Measurements from ENCODE around the gene C8A.

C8A gene

DNA sequence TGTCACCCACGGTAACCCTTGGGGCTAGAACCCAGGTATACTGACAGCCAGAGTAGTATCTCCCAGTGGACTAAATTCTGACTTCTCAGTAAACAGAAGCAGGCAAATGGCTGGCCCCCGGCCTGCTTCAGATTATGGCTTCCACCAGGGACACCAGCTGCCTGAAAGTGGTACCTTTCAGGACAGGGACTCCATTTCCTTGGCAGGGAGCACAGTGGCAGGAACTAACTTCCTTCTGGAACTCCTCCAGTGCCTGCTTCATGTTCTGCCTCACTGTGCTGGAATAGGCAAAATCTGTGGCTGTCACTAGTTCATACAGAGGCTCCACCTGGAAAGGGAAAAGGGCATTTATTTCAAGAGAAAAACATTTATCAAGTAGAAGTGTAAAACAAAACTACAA lies 78.6 kb downstream of the C8A start:
- H3K27me3 ChIP-seq (ENCODE audit: control insufficient read depth in 3 of 3, insufficient read depth in 3 of 3, low read depth in 1 of 3, low read length in 3 of 3): peaks cover 0 to 9% (median 0%) of the 10 kb centered on the region in 3 experiments
- whole genome bisulfite sequencing, 2 donors (ENCODE audit: extremely low coverage in 2 of 2, insufficient read length in 2 of 2, insufficient replicate concordance in 1 of 2): no CpG with 5 or more reads among the region's 2 CpGs

DNA sequence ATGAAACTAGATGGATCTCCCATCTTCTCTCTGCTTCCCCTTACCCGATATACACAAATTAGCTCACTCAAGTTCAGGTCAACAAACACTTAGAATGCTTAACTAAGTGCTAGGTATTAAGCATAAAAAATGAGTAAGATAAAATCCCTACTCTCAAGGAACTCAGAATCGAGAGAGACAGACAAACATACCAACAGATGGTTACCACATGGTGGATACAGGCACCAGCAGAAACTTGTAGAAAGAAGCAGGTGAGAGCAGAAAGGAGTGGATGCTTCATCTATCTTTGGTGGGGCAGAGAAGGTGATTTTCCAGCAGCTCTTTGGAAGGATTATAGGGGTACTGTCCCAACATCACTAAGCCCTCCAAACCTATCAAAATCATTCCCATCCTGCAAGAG lies 79.0 kb downstream of the C8A start:
- H3K79me1 ChIP-seq (ENCODE audit: low read depth, low read length): no peaks in the 10 kb centered on the region
- no peak overlapping the region for H3K27ac ChIP-seq (replicated peaks; ENCODE audit: low read length)
- no peak overlapping the region for H3K23ac ChIP-seq (ENCODE audit: low read depth, low read length, poor library complexity)
- no peak for DNase-seq (ENCODE audit: low spot score)
- no peak overlapping the region for H3K4me2 ChIP-seq (ENCODE audit: insufficient read depth, low read length, poor library complexity, severe bottlenecking)
- H3K9me3 ChIP-seq (replicated peaks in 1 of 2; ENCODE audit: control insufficient read depth in 2 of 2, insufficient read depth in 1 of 2, low read depth in 1 of 2, low read length in 2 of 2): no peaks in the 10 kb centered on the region
- H3K14ac ChIP-seq (ENCODE audit: low read length): no peak overlapping the region
- no CpG with 5 or more reads among the region's 2 CpGs for WGBS, 2 donors (ENCODE audit: extremely low coverage in 2 of 2, insufficient read length in 2 of 2, insufficient replicate concordance in 1 of 2)
- H4K8ac ChIP-seq (ENCODE audit: low read depth, low read length): no peak overlapping the region
- H2AK5ac ChIP-seq (ENCODE audit: low read depth, low read length): no peak overlapping the region
- H3K27me3 ChIP-seq (ENCODE audit: control insufficient read depth in 3 of 3, insufficient read depth in 3 of 3, low read depth in 1 of 3, low read length in 3 of 3): peaks cover 0 to 9% (median 0%) of the 10 kb centered on the region in 3 experiments
- H3K18ac ChIP-seq (ENCODE audit: low read length): no peak overlapping the region
- H4K91ac ChIP-seq (ENCODE audit: low read depth, low read length, poor library complexity): no peak overlapping the region
- H2BK15ac ChIP-seq (ENCODE audit: low read length): no peak overlapping the region
- H2AFZ ChIP-seq (ENCODE audit: low read length): no peak overlapping the region
- H3K4me1 ChIP-seq (ENCODE audit: control insufficient read depth in 2 of 2, insufficient read depth in 1 of 2, low read depth in 1 of 2, low read length in 2 of 2): peaks cover 0 to 14% of the 10 kb centered on the region in 2 donors
- H2BK120ac ChIP-seq (ENCODE audit: low read depth, low read length): no peak overlapping the region
- H3K4ac ChIP-seq (ENCODE audit: low read length): no peak overlapping the region
- no peak overlapping the region for H3K4me3 ChIP-seq (ENCODE audit: low read length in 2 of 2)
- H3K9ac ChIP-seq (ENCODE audit: low read depth, low read length, poor library complexity): no peak overlapping the region
- no peak overlapping the region for H2BK5ac ChIP-seq (ENCODE audit: low read length)
- no peaks in the 10 kb centered on the region for H3K36me3 ChIP-seq (replicated peaks in 1 of 2; ENCODE audit: control insufficient read depth in 2 of 2, insufficient read depth in 2 of 2, low read length in 2 of 2)
- H2BK12ac ChIP-seq (ENCODE audit: low read length): no peak overlapping the region

More for the DNA sequence above, 78.6 kb downstream of the C8A start:
- Histone ChIP-seq H3K4me2 (ENCODE audit: insufficient read depth, low read length, poor library complexity, severe bottlenecking) (no peak overlapping the region), H3K9ac (ENCODE audit: low read depth, low read length, poor library complexity) (no peak overlapping the region), H3K18ac (ENCODE audit: low read length) (no peak overlapping the region), H3K9me3 (replicated peaks in 1 of 2; ENCODE audit: control insufficient read depth in 2 of 2, insufficient read depth in 1 of 2, low read depth in 1 of 2, low read length in 2 of 2) (no peaks in the 10 kb centered on the region), H3K27ac (replicated peaks; ENCODE audit: low read length) (no peak overlapping the region), H4K91ac (ENCODE audit: low read depth, low read length, poor library complexity) (no peak overlapping the region), H2BK15ac (ENCODE audit: low read length) (no peak overlapping the region), H3K23ac (ENCODE audit: low read depth, low read length, poor library complexity) (no peak overlapping the region), H2AK5ac (ENCODE audit: low read depth, low read length) (no peak overlapping the region), H3K36me3 (replicated peaks in 1 of 2; ENCODE audit: control insufficient read depth in 2 of 2, insufficient read depth in 2 of 2, low read length in 2 of 2) (no peaks in the 10 kb centered on the region), H4K8ac (ENCODE audit: low read depth, low read length) (no peak overlapping the region), H2AFZ (ENCODE audit: low read length) (no peak overlapping the region), H2BK120ac (ENCODE audit: low read depth, low read length) (no peak overlapping the region), H2BK12ac (ENCODE audit: low read length) (no peak overlapping the region), H3K4ac (ENCODE audit: low read length) (no peak overlapping the region), H3K4me3 (ENCODE audit: low read length in 2 of 2) (no peak overlapping the region), H2BK5ac (ENCODE audit: low read length) (no peak overlapping the region), H3K4me1 (ENCODE audit: control insufficient read depth in 2 of 2, insufficient read depth in 1 of 2, low read depth in 1 of 2, low read length in 2 of 2) (peaks cover 0 to 14% of the 10 kb centered on the region in 2 donors), H3K14ac (ENCODE audit: low read length) (no peak overlapping the region), H3K79me1 (ENCODE audit: low read depth, low read length) (no peaks in the 10 kb centered on the region)
- DNase-seq (ENCODE audit: low spot score): no peak

DNA sequence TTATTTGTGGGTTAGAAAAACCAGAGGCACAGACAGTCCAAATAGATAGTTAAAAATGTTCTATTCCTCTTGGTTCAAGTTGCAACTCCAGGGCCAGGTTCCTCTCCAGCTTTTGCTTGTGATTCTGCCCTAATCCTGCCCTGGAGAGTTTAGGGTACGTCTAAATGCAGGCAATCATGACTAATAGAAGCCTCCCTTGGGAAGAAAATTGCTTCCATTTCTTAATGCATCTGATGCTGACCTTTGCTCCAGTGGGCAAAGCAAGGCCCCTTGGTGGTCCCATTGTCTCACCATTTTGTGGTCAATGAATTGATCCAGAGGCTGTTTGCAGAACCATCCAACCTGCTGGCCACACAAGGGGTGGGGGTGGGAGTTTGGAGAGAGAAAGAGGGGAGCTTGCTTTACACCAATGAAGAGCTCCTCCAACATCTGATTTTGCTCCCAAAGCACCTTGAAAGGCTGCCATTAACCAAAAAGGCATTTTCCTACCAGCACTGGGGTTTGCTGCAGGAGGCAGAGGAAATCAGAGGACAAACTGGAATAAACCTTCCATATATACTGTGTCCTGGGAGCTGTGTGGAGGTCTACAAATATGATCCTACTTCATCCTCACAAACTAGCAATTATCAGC lies 79.9 kb downstream of the C8A start:
- no peaks in the 10 kb centered on the region for H3K9me3 ChIP-seq (replicated peaks in 1 of 2; ENCODE audit: control insufficient read depth in 2 of 2, insufficient read depth in 1 of 2, low read depth in 1 of 2, low read length in 2 of 2)
- no peak overlapping the region for H4K91ac ChIP-seq (ENCODE audit: low read depth, low read length, poor library complexity)
- peak overlapping the region; percentile 34 for H3K18ac ChIP-seq (ENCODE audit: low read length)
- no peak overlapping the region for H2BK12ac ChIP-seq (ENCODE audit: low read length)
- no peak overlapping the region for H3K4ac ChIP-seq (ENCODE audit: low read length)
- H3K4me2 ChIP-seq (ENCODE audit: insufficient read depth, low read length, poor library complexity, severe bottlenecking): no peak overlapping the region
- H2AK5ac ChIP-seq (ENCODE audit: low read depth, low read length): no peak overlapping the region
- no peak overlapping the region for H3K4me3 ChIP-seq (ENCODE audit: low read length in 2 of 2)
- no peak for DNase-seq (ENCODE audit: low spot score)
- H3K27me3 ChIP-seq (ENCODE audit: control insufficient read depth in 3 of 3, insufficient read depth in 3 of 3, low read depth in 1 of 3, low read length in 3 of 3): peaks cover 0 to 9% (median 0%) of the 10 kb centered on the region in 3 experiments
- H3K36me3 ChIP-seq (replicated peaks in 1 of 2; ENCODE audit: control insufficient read depth in 2 of 2, insufficient read depth in 2 of 2, low read length in 2 of 2): no peaks in the 10 kb centered on the region
- no peak overlapping the region for H4K8ac ChIP-seq (ENCODE audit: low read depth, low read length)
- H2BK5ac ChIP-seq (ENCODE audit: low read length): no peak overlapping the region
- H2BK120ac ChIP-seq (ENCODE audit: low read depth, low read length): no peak overlapping the region
- no peak overlapping the region for H3K23ac ChIP-seq (ENCODE audit: low read depth, low read length, poor library complexity)
- no peak overlapping the region for H2BK15ac ChIP-seq (ENCODE audit: low read length)
- H3K4me1 ChIP-seq (ENCODE audit: control insufficient read depth in 2 of 2, insufficient read depth in 1 of 2, low read depth in 1 of 2, low read length in 2 of 2): peaks cover 0 to 16% of the 10 kb centered on the region in 2 donors
- no peak overlapping the region for H3K14ac ChIP-seq (ENCODE audit: low read length)
- no peak overlapping the region for H2AFZ ChIP-seq (ENCODE audit: low read length)
- H3K27ac ChIP-seq (replicated peaks; ENCODE audit: low read length): no peak overlapping the region
- WGBS, 2 donors (ENCODE audit: extremely low coverage in 2 of 2, insufficient read length in 2 of 2, insufficient replicate concordance in 1 of 2): no CpG with 5 or more reads among the region's 1 CpG
- H3K9ac ChIP-seq (ENCODE audit: low read depth, low read length, poor library complexity): no peak overlapping the region
- H3K79me1 ChIP-seq (ENCODE audit: low read depth, low read length): no peaks in the 10 kb centered on the region

DNA sequence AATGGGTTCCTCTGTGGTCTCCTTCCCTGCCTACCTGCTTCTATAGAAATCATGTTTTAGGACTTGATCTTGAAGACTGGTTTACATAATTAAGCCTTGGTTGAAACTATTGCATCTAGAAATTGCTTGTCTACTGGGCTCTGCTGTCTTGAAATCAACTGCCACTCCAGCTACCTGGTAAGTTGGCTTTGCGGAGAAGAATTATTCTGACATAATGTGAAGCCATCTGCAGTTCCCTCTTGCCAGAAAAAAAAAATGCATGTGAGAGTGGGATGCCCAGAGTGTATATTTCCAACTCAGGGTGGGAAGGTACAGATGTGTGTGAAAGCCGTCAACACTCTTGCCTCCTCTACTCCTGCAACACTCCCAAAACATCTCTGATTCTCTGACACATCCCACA lies 84.0 kb downstream of the C8A start:
- H3K4me1 ChIP-seq (ENCODE audit: control insufficient read depth in 2 of 2, insufficient read depth in 1 of 2, low read depth in 1 of 2, low read length in 2 of 2): peaks cover 0 to 7% of the 10 kb centered on the region in 2 donors
- H3K27me3 ChIP-seq (ENCODE audit: control insufficient read depth in 3 of 3, insufficient read depth in 3 of 3, low read depth in 1 of 3, low read length in 3 of 3): no peaks in the 10 kb centered on the region
- H2BK5ac ChIP-seq (ENCODE audit: low read length): no peak overlapping the region
- WGBS, 2 donors (ENCODE audit: extremely low coverage in 2 of 2, insufficient read length in 2 of 2, insufficient replicate concordance in 1 of 2): no CpG with 5 or more reads among the region's 2 CpGs
- H2BK120ac ChIP-seq (ENCODE audit: low read depth, low read length): no peak overlapping the region
- H3K23ac ChIP-seq (ENCODE audit: low read depth, low read length, poor library complexity): no peak overlapping the region
- no peak overlapping the region for H3K4me3 ChIP-seq (ENCODE audit: low read length in 2 of 2)
- no peaks in the 10 kb centered on the region for H3K79me1 ChIP-seq (ENCODE audit: low read depth, low read length)
- H3K9ac ChIP-seq (ENCODE audit: low read depth, low read length, poor library complexity): no peak overlapping the region
- H2AFZ ChIP-seq (ENCODE audit: low read length): no peak overlapping the region
- no peak overlapping the region for H3K4me2 ChIP-seq (ENCODE audit: insufficient read depth, low read length, poor library complexity, severe bottlenecking)
- H2AK5ac ChIP-seq (ENCODE audit: low read depth, low read length): no peak overlapping the region
- no peaks in the 10 kb centered on the region for H3K36me3 ChIP-seq (replicated peaks in 1 of 2; ENCODE audit: control insufficient read depth in 2 of 2, insufficient read depth in 2 of 2, low read length in 2 of 2)
- H3K9me3 ChIP-seq (replicated peaks in 1 of 2; ENCODE audit: control insufficient read depth in 2 of 2, insufficient read depth in 1 of 2, low read depth in 1 of 2, low read length in 2 of 2): no peaks in the 10 kb centered on the region
- H2BK12ac ChIP-seq (ENCODE audit: low read length): no peak overlapping the region
- no peak for DNase-seq (ENCODE audit: low spot score)
- H3K14ac ChIP-seq (ENCODE audit: low read length): no peak overlapping the region
- no peak overlapping the region for H3K18ac ChIP-seq (ENCODE audit: low read length)
- H4K8ac ChIP-seq (ENCODE audit: low read depth, low read length): no peak overlapping the region
- H4K91ac ChIP-seq (ENCODE audit: low read depth, low read length, poor library complexity): no peak overlapping the region
- H2BK15ac ChIP-seq (ENCODE audit: low read length): no peak overlapping the region
- H3K4ac ChIP-seq (ENCODE audit: low read length): no peak overlapping the region
- no peak overlapping the region for H3K27ac ChIP-seq (replicated peaks; ENCODE audit: low read length)

All from neuronal stem cell (in vitro differentiated cells).